Measurements from ENCODE around the gene RPA3. TPM values are rescaled to one million over a fixed set of nuclear protein-coding genes. Genes with fewer than 3 reads are reported as not detected.
A peak's percentile ranks its signal among the peaks of the same experiment; 100 is the strongest.

Gene RPA3
- total and polyA plus RNA-seq, 2 of the 13 experiments (the other 11 are each of a cell fraction or from before 2014, with no cell fraction given): 38.3 to 154 TPM

DNA sequence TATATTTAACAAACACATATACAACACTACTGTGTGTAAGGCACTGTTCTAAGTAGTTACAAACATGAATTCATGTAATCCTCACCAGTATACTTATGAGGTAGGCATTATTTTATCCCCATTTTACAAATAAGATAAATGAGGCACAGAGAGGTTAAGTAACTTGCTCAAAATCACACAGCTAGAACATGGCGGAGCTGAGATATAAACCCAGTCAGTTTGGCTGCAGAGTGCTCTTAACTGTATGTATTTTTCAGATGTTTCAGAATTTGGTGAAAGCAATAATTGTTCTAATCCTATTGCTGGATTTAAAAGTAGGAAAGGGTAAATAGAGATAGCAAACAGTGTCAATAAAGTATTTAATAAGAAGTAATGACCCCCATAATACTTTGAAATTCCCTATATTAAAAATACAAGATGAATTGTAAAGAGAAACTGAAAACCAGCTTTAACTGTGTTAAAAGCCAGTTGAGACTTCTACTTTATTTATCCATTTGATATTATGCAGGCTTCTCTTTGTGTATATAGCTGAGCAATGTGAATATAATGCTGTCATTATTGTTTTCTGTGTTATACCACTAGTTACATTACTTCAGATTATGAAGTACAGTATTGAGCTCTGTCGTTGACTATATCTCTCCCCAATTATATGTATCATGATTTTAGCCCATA, 32.3 kb upstream of the RPA3 start:
- H3K27ac ChIP-seq (ENCODE audit: extremely low read length, insufficient read depth, low read length): peak overlapping the region; percentile 51
- POLR2A ChIA-PET: no interaction called here
- CTCF ChIA-PET (ENCODE audit: low intra/inter-chr PET ratio, low total read pairs): no interaction called here

DNA sequence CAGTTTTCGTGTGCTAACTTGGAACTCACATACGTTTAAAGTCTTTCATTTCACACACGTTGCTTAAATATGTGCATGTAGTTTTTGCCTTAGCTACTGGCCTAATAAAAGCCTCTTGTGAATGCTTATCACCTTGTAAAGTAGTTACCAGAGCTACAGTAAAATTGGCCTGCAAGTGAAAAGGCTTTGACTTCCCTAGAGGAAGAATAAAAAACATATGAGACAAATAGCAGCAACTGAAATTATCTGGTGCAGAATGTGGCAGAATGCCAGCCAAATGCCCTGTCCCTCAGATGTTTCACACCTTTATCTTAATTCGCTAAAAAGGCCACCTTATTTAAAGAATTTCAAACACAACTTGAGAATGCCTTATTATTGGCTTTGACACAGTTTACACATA, 28.1 kb upstream of the RPA3 start:
- Histone ChIP-seq H3K36me3 (replicated peaks in 1 of 2; ENCODE audit: control insufficient read depth in 1 of 2, insufficient read depth in 2 of 2, low read length in 2 of 2) (no peaks in the 10 kb centered on the region), H3K9ac (ENCODE audit: insufficient read depth, low read depth, low read length) (no peak overlapping the region), H3K27me3 (ENCODE audit: control insufficient read depth in 1 of 2, insufficient read depth in 2 of 2, low read length in 2 of 2) (no peaks in the 10 kb centered on the region; a peak in 1 of 5 replicates), H3K79me2 (ENCODE audit: insufficient read depth, low read length) (no peaks in the 10 kb centered on the region), H3K4me2 (ENCODE audit: low read depth, low read length) (no peak overlapping the region), H3K27ac (ENCODE audit: extremely low read length, insufficient read depth, low read length) (no peak overlapping the region), H3K9me3 (ENCODE audit: low read length) (no peaks in the 10 kb centered on the region), H3K4me3 (replicated peaks in 1 of 3; ENCODE audit: insufficient read depth in 1 of 3, low read depth in 2 of 3, low read length in 3 of 3) (no peak overlapping the region), H3K4me1 (ENCODE audit: insufficient read depth, low read length) (peaks cover 11% of the 10 kb centered on the region), H4K20me1 (ENCODE audit: insufficient read depth, low read length) (no peaks in the 10 kb centered on the region), H2AFZ (ENCODE audit: low read length) (no peak overlapping the region)
- WGBS (ENCODE audit: low lambda C conversion rate): 93% methylated on average over 4 of the region's 4 CpGs
- no peak for DNase-seq (ENCODE audit: low spot score)
- in situ Hi-C loops (cut with HindIII; ENCODE audit: extremely low pct_ligation_motif_present, low pct_unique_long_range_greater_than_20kb): no loop called here
- no TSS peak for BruUV-seq (replicated peaks)
- POLR2A ChIA-PET: no interaction called here
- intact Hi-C loops (cut with micrococcal nuclease; ENCODE audit: unreplicated experiment): no loop called here
- ATAC-seq: no peak
- CTCF ChIA-PET (ENCODE audit: low intra/inter-chr PET ratio, low total read pairs): no interaction called here
- no peak for FAIRE-seq
- TF ChIP-seq, protein P1, sequence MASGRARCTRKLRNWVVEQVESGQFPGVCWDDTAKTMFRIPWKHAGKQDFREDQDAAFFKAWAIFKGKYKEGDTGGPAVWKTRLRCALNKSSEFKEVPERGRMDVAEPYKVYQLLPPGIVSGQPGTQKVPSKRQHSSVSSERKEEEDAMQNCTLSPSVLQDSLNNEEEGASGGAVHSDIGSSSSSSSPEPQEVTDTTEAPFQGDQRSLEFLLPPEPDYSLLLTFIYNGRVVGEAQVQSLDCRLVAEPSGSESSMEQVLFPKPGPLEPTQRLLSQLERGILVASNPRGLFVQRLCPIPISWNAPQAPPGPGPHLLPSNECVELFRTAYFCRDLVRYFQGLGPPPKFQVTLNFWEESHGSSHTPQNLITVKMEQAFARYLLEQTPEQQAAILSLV (CRISPR knock-in tag; IDR thresholded peaks at IDR 0.05; ENCODE audit: borderline replicate concordance): no peak
- TF ChIP-seq NR2C2 (CRISPR knock-in tag; IDR thresholded peaks at IDR 0.05; ENCODE audit: borderline replicate concordance): no peak
- TF ChIP-seq, protein P2, sequence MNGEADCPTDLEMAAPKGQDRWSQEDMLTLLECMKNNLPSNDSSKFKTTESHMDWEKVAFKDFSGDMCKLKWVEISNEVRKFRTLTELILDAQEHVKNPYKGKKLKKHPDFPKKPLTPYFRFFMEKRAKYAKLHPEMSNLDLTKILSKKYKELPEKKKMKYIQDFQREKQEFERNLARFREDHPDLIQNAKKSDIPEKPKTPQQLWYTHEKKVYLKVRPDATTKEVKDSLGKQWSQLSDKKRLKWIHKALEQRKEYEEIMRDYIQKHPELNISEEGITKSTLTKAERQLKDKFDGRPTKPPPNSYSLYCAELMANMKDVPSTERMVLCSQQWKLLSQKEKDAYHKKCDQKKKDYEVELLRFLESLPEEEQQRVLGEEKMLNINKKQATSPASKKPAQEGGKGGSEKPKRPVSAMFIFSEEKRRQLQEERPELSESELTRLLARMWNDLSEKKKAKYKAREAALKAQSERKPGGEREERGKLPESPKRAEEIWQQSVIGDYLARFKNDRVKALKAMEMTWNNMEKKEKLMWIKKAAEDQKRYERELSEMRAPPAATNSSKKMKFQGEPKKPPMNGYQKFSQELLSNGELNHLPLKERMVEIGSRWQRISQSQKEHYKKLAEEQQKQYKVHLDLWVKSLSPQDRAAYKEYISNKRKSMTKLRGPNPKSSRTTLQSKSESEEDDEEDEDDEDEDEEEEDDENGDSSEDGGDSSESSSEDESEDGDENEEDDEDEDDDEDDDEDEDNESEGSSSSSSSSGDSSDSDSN (CRISPR knock-in tag; IDR thresholded peaks at IDR 0.05): no peak
- TF ChIP-seq, protein P3, sequence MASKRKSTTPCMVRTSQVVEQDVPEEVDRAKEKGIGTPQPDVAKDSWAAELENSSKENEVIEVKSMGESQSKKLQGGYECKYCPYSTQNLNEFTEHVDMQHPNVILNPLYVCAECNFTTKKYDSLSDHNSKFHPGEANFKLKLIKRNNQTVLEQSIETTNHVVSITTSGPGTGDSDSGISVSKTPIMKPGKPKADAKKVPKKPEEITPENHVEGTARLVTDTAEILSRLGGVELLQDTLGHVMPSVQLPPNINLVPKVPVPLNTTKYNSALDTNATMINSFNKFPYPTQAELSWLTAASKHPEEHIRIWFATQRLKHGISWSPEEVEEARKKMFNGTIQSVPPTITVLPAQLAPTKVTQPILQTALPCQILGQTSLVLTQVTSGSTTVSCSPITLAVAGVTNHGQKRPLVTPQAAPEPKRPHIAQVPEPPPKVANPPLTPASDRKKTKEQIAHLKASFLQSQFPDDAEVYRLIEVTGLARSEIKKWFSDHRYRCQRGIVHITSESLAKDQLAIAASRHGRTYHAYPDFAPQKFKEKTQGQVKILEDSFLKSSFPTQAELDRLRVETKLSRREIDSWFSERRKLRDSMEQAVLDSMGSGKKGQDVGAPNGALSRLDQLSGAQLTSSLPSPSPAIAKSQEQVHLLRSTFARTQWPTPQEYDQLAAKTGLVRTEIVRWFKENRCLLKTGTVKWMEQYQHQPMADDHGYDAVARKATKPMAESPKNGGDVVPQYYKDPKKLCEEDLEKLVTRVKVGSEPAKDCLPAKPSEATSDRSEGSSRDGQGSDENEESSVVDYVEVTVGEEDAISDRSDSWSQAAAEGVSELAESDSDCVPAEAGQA (IDR thresholded peaks at IDR 0.05; ENCODE audit: low read depth): no peak
- TF ChIP-seq, protein P3 (CRISPR knock-in tag; IDR thresholded peaks at IDR 0.05; ENCODE audit: borderline replicate concordance): no peak

More for the DNA sequence above, 32.3 kb upstream of the RPA3 start:
- Histone ChIP-seq H3K79me2 (ENCODE audit: insufficient read depth, low read length) (no peaks in the 10 kb centered on the region), H3K4me2 (ENCODE audit: low read depth, low read length) (peak overlapping the region; percentile 62; the same call in 1 of the 2 replicates), H2AFZ (ENCODE audit: low read length) (no peak overlapping the region), H3K9me3 (ENCODE audit: low read length) (no peaks in the 10 kb centered on the region), H3K27me3 (ENCODE audit: control insufficient read depth in 1 of 2, insufficient read depth in 2 of 2, low read length in 2 of 2) (no peaks in the 10 kb centered on the region), H3K36me3 (replicated peaks in 1 of 2; ENCODE audit: control insufficient read depth in 1 of 2, insufficient read depth in 2 of 2, low read length in 2 of 2) (no peaks in the 10 kb centered on the region), H3K4me3 (replicated peaks in 1 of 3; ENCODE audit: insufficient read depth in 1 of 3, low read depth in 2 of 3, low read length in 3 of 3) (no peak overlapping the region; a peak in 1 of 6 replicates), H4K20me1 (ENCODE audit: insufficient read depth, low read length) (no peaks in the 10 kb centered on the region), H3K9ac (ENCODE audit: insufficient read depth, low read depth, low read length) (no peak overlapping the region), H3K4me1 (ENCODE audit: insufficient read depth, low read length) (peaks cover 18% of the 10 kb centered on the region)
- intact Hi-C loops (cut with micrococcal nuclease; ENCODE audit: unreplicated experiment): no loop called here
- in situ Hi-C loops (cut with HindIII; ENCODE audit: extremely low pct_ligation_motif_present, low pct_unique_long_range_greater_than_20kb): no loop called here
- no TSS peak for BruUV-seq (replicated peaks)
- no peak for FAIRE-seq
- ATAC-seq: no peak
- TF ChIP-seq ATF1 (CRISPR knock-in tag; IDR thresholded peaks at IDR 0.05) (no peak), ZNF768 (CRISPR knock-in tag; IDR thresholded peaks at IDR 0.05) (peak; percentile 84; the same call in 1 of the 2 replicates)
- DNase-seq (ENCODE audit: low spot score): no peak
- WGBS (ENCODE audit: low lambda C conversion rate): 90% methylated on average over 2 of the region's 2 CpGs

All from HepG2 (cell line).